Measurements from ENCODE around the gene CNTN4.

The CNTN4 gene

GRCh38 chr3:2597615-2598014 is 498.9 kb downstream of the CNTN4 start:
- DNase-seq (ENCODE audit: low read depth) = no peak

- no peak for DNase-seq (ENCODE audit: low read depth)
These were observed 500.8 kb downstream of the CNTN4 start for GRCh38 chr3:2599471-2599870.

- DNase-seq (ENCODE audit: low read depth) = no peak
These were observed 505.1 kb downstream of the CNTN4 start for GRCh38 chr3:2603692-2604289.

DNA sequence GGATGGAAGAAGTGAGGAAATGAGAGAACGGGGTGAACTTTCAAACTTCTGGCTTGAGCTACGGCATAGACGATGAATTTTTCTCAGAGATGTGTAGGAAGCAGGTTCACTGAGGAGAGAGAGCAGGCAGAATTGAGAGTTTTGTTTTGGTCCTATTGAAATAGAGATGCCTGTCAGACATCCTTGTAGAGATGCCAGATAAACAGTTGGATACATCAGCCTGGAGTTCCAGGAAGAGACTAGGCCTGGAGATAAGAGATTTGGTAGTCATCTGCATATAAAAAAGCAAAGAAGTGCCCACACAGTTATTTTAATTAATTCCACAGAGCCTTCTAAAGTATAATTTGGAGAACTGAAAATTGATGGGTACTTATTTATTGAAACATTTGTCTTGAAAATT is 515.9 kb downstream of the CNTN4 start:
- DNase-seq (ENCODE audit: low read depth) = no peak

DNA sequence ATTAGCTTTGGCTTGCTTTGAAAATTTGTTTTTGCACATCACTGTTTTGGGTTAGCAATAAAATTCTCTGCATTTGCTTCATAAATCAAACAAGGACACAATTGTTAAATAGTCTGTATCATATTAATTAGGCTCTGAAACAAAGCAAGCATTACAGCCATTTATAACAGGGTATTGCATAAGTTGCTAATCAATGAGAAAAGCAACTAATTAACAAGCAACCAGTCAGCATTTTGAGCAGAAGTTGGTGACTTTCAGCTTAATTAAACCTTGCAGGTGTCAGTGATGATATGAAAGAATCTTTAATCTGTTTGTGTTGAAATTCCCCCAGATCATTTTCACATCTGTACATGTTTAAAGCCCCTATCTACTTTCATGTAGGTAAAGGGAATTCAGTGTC is 516.4 kb downstream of the CNTN4 start:
- DNase-seq (ENCODE audit: low read depth) = no peak

- DNase-seq (ENCODE audit: low read depth) = no peak
These were observed 524.8 kb downstream of the CNTN4 start for GRCh38 chr3:2623436-2623835.

- no peak for DNase-seq (ENCODE audit: low read depth)
These were observed 529.5 kb downstream of the CNTN4 start for GRCh38 chr3:2628117-2628516.

GRCh38 chr3:2635511-2635910 is 536.8 kb downstream of the CNTN4 start:
- DNase-seq (ENCODE audit: low read depth) = no peak

GRCh38 chr3:2643606-2644005 is 544.9 kb downstream of the CNTN4 start:
- DNase-seq (ENCODE audit: low read depth) = no peak

- no peak for DNase-seq (ENCODE audit: low read depth)
These were observed 546.3 kb downstream of the CNTN4 start for GRCh38 chr3:2645001-2645400.

GRCh38 chr3:2650746-2651145 is 552.1 kb downstream of the CNTN4 start:
- DNase-seq (ENCODE audit: low read depth) = no peak

- no peak for DNase-seq (ENCODE audit: low read depth)
These were observed 553.7 kb downstream of the CNTN4 start for GRCh38 chr3:2652386-2652785.

DNA sequence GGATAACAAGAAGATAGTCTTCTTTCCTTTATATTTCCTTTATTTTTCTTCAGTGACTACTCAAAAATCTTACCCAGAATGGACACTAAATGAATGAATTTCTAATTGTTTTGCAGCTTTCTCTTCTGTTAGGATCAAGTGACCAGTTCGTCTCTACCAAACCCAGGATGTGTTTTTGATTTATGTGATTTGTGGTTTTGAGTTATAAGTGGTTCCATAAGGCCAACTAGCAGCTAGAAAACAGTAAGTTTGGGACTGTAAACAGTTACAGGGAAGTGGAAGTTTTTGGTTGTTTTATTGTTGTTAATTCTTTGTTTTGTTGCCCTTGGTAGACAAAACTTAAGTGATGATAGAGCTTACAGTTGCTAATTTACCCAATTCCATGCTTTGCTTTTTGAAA is 555.0 kb downstream of the CNTN4 start:
- no peak for DNase-seq (ENCODE audit: low read depth)

DNA sequence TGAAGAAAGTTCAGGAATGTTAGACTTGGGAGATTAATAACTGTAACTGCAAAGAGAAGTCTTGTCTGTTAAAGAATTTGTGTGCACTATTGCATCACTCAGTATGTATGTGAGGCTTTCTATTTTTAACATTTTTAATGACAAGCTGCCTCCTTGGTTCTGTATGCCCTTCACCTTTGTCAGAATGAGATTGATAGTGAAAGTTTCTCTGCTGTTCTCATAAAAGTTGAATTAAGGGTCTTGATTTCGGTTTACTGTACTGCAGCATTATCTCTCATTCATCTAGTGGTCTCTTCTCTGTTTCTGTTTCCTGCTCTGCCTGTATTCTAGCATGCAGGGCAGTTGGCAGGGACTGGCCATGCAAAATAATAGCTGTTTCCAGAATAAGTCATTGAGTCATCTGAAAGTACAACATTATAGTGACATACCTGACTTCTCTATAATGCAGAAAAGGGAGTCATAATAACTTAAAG is 556.6 kb downstream of the CNTN4 start:
- DNase-seq (ENCODE audit: low read depth) = no peak

- DNase-seq (ENCODE audit: low read depth) = no peak
These were observed 558.4 kb downstream of the CNTN4 start for GRCh38 chr3:2656806-2657777.

GRCh38 chr3:2657971-2658370 is 559.3 kb downstream of the CNTN4 start:
- DNase-seq (ENCODE audit: low read depth) = no peak

DNA sequence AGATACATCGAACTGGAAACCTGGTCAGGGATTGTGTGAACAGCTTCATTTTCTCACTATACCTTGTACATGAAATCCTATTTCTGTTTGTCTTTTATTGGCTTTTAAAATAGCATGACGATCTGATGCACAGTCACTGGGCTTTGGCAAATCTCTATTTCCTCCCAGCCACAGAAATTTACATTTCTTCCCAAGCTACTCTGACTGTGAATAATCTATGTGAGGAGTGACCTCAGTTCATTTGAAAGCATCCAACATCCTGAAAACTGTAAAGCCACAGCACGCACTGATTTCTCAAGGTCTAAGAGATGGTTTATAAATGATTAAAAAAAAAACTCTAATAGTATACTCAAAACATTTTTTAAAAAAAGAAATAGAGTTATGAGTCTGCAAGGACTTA is 561.2 kb downstream of the CNTN4 start:
- no peak for DNase-seq (ENCODE audit: low read depth)

DNA sequence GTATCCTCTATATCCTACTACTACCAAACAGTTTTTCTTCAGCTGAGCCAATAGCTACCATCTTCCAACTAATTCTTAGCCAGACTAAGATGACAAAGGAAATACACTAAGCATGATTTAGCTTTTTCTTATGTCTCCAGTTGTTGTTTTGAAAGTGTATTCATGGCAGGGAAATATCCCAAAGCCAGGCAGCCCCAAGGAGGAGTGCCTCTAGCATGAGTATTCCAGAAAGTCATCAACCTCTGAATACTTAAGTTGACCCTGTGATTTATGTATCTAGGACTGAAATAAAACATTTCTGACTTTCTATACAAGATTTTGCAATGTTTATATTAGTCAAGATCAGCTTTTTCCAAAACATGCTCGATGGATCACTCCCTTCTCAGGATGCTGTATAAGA is 562.4 kb downstream of the CNTN4 start:
- DNase-seq (ENCODE audit: low read depth) = no peak

- DNase-seq (ENCODE audit: low read depth) = no peak
These were observed 578.8 kb downstream of the CNTN4 start for GRCh38 chr3:2677501-2677900.

GRCh38 chr3:2680236-2680635 is 581.6 kb downstream of the CNTN4 start:
- no peak for DNase-seq (ENCODE audit: low read depth)

DNA sequence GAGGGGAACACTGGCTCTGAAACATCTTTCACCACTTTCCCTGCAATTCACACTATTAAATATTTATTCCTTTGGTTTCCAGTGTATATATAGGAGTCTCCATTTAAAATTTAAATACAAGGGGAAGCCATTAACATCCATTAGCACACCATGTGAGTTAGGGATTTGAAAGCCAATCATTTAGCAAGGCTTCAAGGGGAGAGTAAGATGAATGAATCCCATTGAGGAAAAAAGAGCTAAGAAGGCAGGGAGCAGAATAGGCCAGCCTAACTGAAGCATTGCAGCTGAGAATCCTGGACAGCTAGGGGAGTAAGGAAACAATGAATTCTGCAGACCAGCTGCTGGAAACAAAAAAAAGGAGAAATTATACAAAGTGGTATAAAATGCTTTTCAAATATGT is 585.4 kb downstream of the CNTN4 start:
- DNase-seq (ENCODE audit: low read depth) = no peak

- DNase-seq (ENCODE audit: low read depth) = no peak
These were observed 588.3 kb downstream of the CNTN4 start for GRCh38 chr3:2686816-2687502.

- no peak for DNase-seq (ENCODE audit: low read depth)
These were observed 598.9 kb downstream of the CNTN4 start for GRCh38 chr3:2697589-2697988.

Measured in activated gamma-delta T cell treated with anti-CD3 and anti-CD28 coated beads, Interleukin-2, amount 50 U/mL, for 16 hours (primary cell).